Nephron progenitor cell (in vitro differentiated cells): ENCODE measurements around the gene HOXC12.
A peak's percentile ranks its signal among the peaks of the same experiment; 100 is the strongest.

Experiments used
- DNase-seq: peaks from one replicate; pipeline ENCODE4 v3.0.0; 2021
- H3K27ac Mint-ChIP-seq: 2 replicates; pipeline ENCODE4 v1.8.0; 2021; ENCODE audit warnings: mild to moderate bottlenecking, moderate library complexity, mixed read lengths
- H3K27me3 Mint-ChIP-seq: 2 replicates; pipeline ENCODE4 v1.8.0; 2021; ENCODE audit warnings: mild to moderate bottlenecking, low read depth, mixed read lengths; ENCODE audit not compliant: poor library complexity
- H3K36me3 Mint-ChIP-seq: 2 replicates; pipeline ENCODE4 v1.8.0; 2021; ENCODE audit warnings: low read depth, mixed read lengths
- H3K4me1 Mint-ChIP-seq: 2 replicates; pipeline ENCODE4 v1.8.0; 2021; ENCODE audit warnings: mixed read lengths
- H3K4me3 Mint-ChIP-seq: 2 replicates; pipeline ENCODE4 v1.8.0; 2021; ENCODE audit warnings: mild to moderate bottlenecking, moderate library complexity, mixed read lengths
- H3K9me3 Mint-ChIP-seq: 2 replicates; pipeline ENCODE4 v1.8.0; 2021; ENCODE audit warnings: mild to moderate bottlenecking, moderate library complexity, mixed read lengths
- CTCF ChIP-seq: fragments of 200-600 bp; sonication (generic); IDR thresholded peaks from 2 replicates; pipeline ENCODE4 v1.5.0; 2021; ENCODE audit warnings: antibody characterized with exemption

The HOXC12 gene

GRCh38 chr12:53985994-53986685, 31.4 kb downstream of the HOXC12 start:
- Mint-ChIP-seq H3K27ac (peak overlapping the region; percentile 96), H3K4me3 (peak overlapping the region; percentile 98), H3K4me1 (peaks cover 76% of the 10 kb centered on the region), H3K36me3 (peaks cover 49% of the 10 kb centered on the region), H3K27me3 (peaks cover 45% of the 10 kb centered on the region), H3K9me3 (no peaks in the 10 kb centered on the region)
- no peak for TF ChIP-seq CTCF
- DNase-seq = no peak

GRCh38 chr12:53986686-53987483, 32.2 kb downstream of the HOXC12 start:
- DNase-seq = no peak
- no peaks in the 10 kb centered on the region for H3K9me3 Mint-ChIP-seq
- peaks cover 73% of the 10 kb centered on the region for H3K4me1 Mint-ChIP-seq
- H3K27ac Mint-ChIP-seq = peak overlapping the region; percentile 91
- H3K27me3 Mint-ChIP-seq = peaks cover 38% of the 10 kb centered on the region
- peaks cover 53% of the 10 kb centered on the region for H3K36me3 Mint-ChIP-seq
- no peak for TF ChIP-seq CTCF
- H3K4me3 Mint-ChIP-seq = peak overlapping the region; percentile 98

GRCh38 chr12:53987787-53988230, 33.1 kb downstream of the HOXC12 start:
- Mint-ChIP-seq H3K27ac (peak overlapping the region; percentile 97), H3K27me3 (peaks cover 33% of the 10 kb centered on the region), H3K9me3 (no peaks in the 10 kb centered on the region), H3K36me3 (peaks cover 62% of the 10 kb centered on the region), H3K4me1 (peaks cover 74% of the 10 kb centered on the region), H3K4me3 (peak overlapping the region; percentile 98)
- no peak for DNase-seq
- no peak for TF ChIP-seq CTCF

GRCh38 chr12:53988541-53989226, 34.0 kb downstream of the HOXC12 start:
- Mint-ChIP-seq H3K4me3 (peak overlapping the region; percentile 98), H3K36me3 (peaks cover 71% of the 10 kb centered on the region), H3K27ac (peak overlapping the region; percentile 97), H3K4me1 (peaks cover 73% of the 10 kb centered on the region), H3K9me3 (no peaks in the 10 kb centered on the region), H3K27me3 (peaks cover 31% of the 10 kb centered on the region)
- no peak for TF ChIP-seq CTCF
- no peak for DNase-seq

- Mint-ChIP-seq H3K27me3 (peaks cover 32% of the 10 kb centered on the region), H3K9me3 (no peaks in the 10 kb centered on the region), H3K36me3 (peaks cover 78% of the 10 kb centered on the region), H3K4me1 (peaks cover 69% of the 10 kb centered on the region), H3K27ac (peak overlapping the region; percentile 97), H3K4me3 (peak overlapping the region; percentile 98)
- no peak for DNase-seq
- TF ChIP-seq CTCF = peak; percentile 27
Measured at GRCh38 chr12:53989227-53990113, 34.8 kb downstream of the HOXC12 start.
